NCI-H1930 (cell line): ENCODE data around the gene PRPS1.
"Not testable (repeated sequence)": the region's sequence is repeated elsewhere in the genome, so short reads cannot be mapped to it uniquely, and the experiment has no call there.

Experiments
- DNase-seq, 2 experiments: peaks; one replicate each; lab custom pipeline; 2025; lab: John Stamatoyannopoulos, UW

The PRPS1 gene

GRCh38 chrX:107675365-107675654 lies 47.0 kb downstream of the PRPS1 start:
- no peak for DNase-seq

- DNase-seq: no peak
Measured at GRCh38 chrX:107675823-107676555, 47.7 kb downstream of the PRPS1 start.

- no peak for DNase-seq
Measured at GRCh38 chrX:107676559-107677378, 48.5 kb downstream of the PRPS1 start.

- DNase-seq: no peak
Measured at GRCh38 chrX:107677501-107677901, 49.2 kb downstream of the PRPS1 start.

GRCh38 chrX:107677909-107678308 lies 49.6 kb downstream of the PRPS1 start:
- no peak for DNase-seq

GRCh38 chrX:107678957-107679740 lies 50.8 kb downstream of the PRPS1 start:
- no peak for DNase-seq

GRCh38 chrX:107682256-107682655 lies 53.9 kb downstream of the PRPS1 start:
- DNase-seq: no peak

GRCh38 chrX:107683124-107683895 lies 55.0 kb downstream of the PRPS1 start:
- no peak for DNase-seq

GRCh38 chrX:107683931-107684330 lies 55.6 kb downstream of the PRPS1 start:
- no peak for DNase-seq

GRCh38 chrX:107684956-107685385 lies 56.7 kb downstream of the PRPS1 start:
- DNase-seq: no peak

GRCh38 chrX:107685586-107685985 lies 57.3 kb downstream of the PRPS1 start:
- DNase-seq: not testable (repeated sequence)

- no peak for DNase-seq
Measured at GRCh38 chrX:107686026-107686425, 57.7 kb downstream of the PRPS1 start.

GRCh38 chrX:107686792-107687191 lies 58.5 kb downstream of the PRPS1 start:
- DNase-seq: no peak

- DNase-seq: no peak
Measured at GRCh38 chrX:107687445-107687844, 59.1 kb downstream of the PRPS1 start.

GRCh38 chrX:107691024-107691448 lies 62.7 kb downstream of the PRPS1 start:
- DNase-seq: no peak

GRCh38 chrX:107699616-107700015 lies 71.3 kb downstream of the PRPS1 start:
- no peak for DNase-seq

- DNase-seq: no peak
Measured at GRCh38 chrX:107700317-107700774, 72.0 kb downstream of the PRPS1 start.
